ENCODE measurements around the gene GPATCH8.

GRCh38 chr17:44444735-44445105 is 58.5 kb downstream of the GPATCH8 start:
- no peak for TF ChIP-seq POLR2A (IDR thresholded peaks at IDR 0.05)
- TF ChIP-seq CTCF (IDR thresholded peaks at IDR 0.05), result no peak
- no peak for TF ChIP-seq EP300 (IDR thresholded peaks at IDR 0.05; ENCODE audit: low read depth)

Measured in transverse colon (tissue), 3 donors.